ENCODE data around the gene IRF4.

Gene IRF4

DNA sequence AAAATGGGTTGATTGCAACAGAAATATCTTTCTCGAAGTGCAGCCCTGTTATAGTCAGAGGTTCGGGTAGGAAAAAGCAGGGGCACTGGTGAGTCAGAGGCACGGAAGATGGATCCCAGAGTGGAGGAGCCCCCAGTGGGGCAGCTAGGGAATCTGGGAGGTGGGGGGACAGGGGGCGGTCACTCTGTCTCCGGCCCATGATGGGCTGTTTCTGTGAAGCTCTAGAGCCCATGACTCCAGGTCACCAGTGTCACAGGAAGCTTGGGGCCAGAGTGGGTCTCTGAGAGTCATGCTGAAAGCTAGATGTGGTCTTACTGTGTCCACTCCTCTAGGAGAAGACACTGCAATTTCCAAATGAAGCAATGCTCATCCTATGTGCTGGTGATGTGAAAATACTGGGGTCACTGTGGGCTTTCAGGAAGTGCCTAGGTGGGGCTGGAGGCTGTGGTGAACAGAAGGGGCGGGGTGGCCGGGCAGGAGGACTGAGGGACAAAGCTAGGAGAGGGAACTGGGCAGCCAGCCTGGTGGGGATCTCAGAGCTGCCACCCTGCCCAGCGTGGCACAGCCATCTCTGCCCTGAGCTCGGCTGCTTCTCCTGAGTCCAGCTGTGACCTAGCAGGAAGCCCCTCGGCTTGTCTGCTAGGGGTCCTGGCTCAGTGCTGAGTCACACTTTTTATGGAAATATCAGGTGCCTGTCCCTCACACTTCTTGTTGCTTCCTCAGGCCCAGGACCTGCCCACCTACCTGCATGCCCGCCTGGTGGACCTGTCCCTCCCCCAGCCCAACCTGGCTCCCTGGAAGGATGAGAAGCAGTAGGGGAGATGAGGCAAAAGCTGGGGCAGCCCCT is 54.2 kb downstream of the IRF4 start:
- TF ChIP-seq, protein P1, sequence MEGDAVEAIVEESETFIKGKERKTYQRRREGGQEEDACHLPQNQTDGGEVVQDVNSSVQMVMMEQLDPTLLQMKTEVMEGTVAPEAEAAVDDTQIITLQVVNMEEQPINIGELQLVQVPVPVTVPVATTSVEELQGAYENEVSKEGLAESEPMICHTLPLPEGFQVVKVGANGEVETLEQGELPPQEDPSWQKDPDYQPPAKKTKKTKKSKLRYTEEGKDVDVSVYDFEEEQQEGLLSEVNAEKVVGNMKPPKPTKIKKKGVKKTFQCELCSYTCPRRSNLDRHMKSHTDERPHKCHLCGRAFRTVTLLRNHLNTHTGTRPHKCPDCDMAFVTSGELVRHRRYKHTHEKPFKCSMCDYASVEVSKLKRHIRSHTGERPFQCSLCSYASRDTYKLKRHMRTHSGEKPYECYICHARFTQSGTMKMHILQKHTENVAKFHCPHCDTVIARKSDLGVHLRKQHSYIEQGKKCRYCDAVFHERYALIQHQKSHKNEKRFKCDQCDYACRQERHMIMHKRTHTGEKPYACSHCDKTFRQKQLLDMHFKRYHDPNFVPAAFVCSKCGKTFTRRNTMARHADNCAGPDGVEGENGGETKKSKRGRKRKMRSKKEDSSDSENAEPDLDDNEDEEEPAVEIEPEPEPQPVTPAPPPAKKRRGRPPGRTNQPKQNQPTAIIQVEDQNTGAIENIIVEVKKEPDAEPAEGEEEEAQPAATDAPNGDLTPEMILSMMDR (IDR thresholded peaks at IDR 0.05; ENCODE audit: low read depth, low read length) = no peak
- DNase-seq (ENCODE audit: extremely low read depth, low read depth) = no peak

DNA sequence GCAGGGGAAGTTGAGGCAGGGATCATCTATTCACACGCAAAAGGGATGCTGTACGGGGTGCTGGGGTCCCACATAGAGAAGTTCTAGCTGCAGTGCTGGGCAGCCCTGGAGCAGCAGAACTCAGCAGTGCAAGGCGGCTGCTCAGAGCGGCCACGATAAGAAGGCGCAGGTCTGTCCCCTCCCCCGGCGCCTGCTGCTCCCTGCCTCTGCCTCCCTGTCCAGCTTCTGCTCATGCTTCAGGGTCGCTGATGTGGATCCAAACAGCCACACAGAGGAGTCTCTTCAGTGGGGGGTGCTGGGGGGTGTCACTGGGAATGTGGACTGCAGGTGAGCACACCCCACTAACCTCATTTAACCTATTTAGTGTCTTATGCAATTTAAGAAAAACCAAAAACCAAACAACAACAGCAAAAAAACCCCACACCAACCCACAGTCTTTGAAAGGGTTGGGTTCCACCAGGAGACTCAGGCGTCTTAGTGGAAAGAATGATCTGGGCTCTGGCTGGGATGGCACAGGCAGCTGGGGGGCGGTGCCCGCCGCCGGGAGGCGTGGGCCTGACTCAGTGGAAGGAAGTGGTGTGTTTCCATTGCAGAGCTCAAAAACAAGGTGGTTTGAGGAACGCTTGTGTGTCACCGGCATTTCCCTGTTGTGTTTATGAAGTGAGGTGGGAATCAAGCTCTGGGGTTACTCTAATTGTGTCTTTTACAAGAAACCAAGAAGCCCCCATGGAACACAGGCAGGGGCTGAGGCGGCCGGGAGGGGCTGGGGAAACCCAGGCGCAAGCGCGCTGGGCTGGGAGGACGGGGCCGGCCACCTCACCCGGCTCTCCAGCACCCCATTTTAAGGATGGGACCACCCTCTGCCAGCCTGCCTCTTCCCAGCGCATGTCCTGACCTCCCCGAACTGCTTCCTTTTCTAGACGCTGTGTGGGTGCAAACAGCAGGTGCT is 55.1 kb downstream of the IRF4 start:
- no peak for DNase-seq (ENCODE audit: extremely low read depth, low read depth)
- TF ChIP-seq, protein P1 (IDR thresholded peaks at IDR 0.05; ENCODE audit: low read depth, low read length) = no peak

DNA sequence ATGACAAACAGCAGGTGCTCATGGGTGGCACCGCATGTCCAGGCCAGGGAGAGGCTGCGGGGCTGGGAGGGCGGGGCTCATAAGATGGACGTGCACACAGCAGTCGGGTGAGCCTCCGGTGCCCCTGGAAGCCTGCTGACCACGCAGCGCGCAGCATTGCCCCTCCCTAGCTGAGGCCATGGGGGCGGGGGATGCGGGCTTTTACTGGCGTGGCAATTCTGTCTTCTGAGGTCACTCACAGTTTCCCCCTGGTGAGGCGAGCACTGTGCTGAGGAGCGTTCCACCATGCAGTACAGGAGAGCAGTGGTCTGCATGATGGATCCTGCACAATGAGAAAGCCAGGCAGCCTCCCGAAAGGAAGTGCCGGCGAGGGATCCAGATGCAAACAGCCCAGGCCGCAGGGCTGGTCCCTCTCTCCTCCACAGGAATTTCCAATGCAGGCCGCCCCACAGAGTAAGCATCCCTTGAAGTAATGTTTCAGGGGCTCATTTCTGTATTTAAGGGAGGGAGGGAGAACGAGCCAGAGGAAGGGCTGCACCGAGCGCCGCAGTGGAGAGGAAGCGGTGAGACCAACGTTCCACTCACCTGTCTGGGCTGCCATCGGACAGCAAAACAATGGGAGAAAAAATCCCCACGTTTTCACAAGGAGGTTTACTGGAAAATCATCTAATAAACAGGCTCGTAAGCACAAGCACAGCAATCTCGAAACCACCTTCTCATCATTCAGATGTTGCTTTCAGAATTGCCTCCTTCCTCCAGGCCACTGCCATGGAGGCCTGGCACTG is 56.0 kb downstream of the IRF4 start:
- no peak for DNase-seq (ENCODE audit: extremely low read depth, low read depth)
- TF ChIP-seq, protein P1 (IDR thresholded peaks at IDR 0.05; ENCODE audit: low read depth, low read length) = no peak

DNA sequence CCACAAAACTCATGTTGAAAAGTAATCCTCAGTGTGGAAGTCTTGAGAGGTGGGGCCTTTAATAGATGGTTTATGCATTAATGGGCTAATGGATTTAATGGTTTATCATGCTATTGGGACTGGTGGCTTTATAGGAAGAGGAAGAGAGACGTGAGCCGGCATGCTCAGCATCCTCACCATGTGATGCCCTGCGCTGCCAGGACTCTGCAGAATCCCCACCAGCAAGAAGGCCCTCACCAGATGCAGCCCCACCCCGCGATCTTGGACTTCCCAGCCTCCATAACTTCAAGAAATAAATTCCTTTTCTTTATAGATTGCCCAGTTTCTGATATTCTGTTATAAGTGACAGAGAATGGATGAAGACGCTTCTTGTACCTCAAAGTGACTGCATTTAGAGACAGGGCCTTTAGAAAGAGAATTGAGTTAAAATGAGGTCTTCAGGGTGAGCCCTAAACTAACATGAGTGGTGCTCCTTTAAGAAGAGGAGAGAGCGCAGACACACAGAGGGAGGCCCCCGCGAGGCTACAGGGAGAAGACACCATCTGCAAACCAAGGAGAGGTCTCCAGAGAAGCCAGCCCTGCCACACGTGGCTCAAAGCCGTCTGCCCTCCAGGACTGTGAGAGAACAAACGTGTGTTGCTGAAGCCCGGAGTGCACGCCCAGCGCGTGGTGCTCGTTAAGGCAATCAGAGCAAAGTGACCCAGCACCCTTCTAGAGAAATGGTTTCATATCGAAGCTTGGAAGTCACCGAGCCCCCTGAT is 56.9 kb downstream of the IRF4 start:
- TF ChIP-seq, protein P1 (IDR thresholded peaks at IDR 0.05; ENCODE audit: low read depth, low read length) = no peak

DNA sequence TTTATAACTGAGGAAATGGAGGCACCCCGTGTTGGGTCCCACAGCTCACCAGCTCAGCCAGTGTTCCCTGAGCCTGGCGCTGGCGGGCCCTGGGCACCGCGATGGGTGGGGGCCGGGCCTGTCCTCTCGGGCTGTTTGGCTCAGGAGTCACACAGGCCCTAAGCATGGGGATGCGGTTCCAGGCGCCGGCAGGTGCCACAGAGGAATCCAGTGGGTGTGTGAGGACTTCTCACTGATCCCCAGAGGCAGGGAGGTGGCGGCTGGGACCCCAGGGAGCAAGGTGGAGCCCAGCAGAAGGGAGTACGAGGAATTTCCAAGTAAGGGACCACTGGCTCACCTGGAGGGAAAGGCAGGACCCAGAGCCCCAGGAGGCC is 57.5 kb downstream of the IRF4 start:
- TF ChIP-seq, protein P1 (IDR thresholded peaks at IDR 0.05; ENCODE audit: low read depth, low read length) = no peak

More for the DNA sequence above, 56.9 kb downstream of the IRF4 start:
- no peak for DNase-seq (ENCODE audit: extremely low read depth, low read depth)

GRCh38 chr6:449486-450419 is 58.2 kb downstream of the IRF4 start:
- TF ChIP-seq, protein P1 (IDR thresholded peaks at IDR 0.05; ENCODE audit: low read depth, low read length) = no peak
- DNase-seq (ENCODE audit: extremely low read depth, low read depth) = no peak

More for the DNA sequence above, 57.5 kb downstream of the IRF4 start:
- no peak for DNase-seq (ENCODE audit: extremely low read depth, low read depth)
